NCI-H345 (cell line): ENCODE results near the gene KRTAP1-1.
"Not testable (repeated sequence)": the region's sequence is repeated elsewhere in the genome, so short reads cannot be mapped to it uniquely, and the experiment has no call there.

ENCODE experiments used
- DNase-seq: peaks from one replicate; lab custom pipeline; 2025; lab: John Stamatoyannopoulos, UW

Gene KRTAP1-1

DNA sequence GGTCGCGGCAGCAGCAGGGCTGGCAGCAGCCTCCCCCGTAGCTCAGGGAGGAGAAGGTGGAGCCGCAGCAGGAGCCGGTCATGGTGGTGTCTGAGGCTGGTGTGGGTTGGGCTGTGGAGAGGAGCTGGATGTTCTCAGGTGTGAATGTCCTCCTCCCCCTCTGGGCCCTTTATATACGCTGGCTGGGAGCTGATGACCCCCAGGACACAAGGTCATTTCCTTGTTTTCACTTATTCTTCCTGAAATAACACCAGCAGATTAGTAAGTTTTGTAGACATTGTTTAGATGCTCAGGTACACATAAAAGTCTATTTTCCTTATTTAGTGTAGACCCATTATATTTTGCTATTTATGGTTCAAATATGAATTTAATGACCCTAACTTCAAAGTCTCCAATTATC is 13.9 kb upstream of the KRTAP1-1 start, which contains the start of gene KRTAP2-2:
KRTAP2-2 (minus strand) TSS at position 101 of the 400 bp plus-strand sequence; CDS start at position 82, 19 bp downstream.
- not testable (repeated sequence) for DNase-seq

DNA sequence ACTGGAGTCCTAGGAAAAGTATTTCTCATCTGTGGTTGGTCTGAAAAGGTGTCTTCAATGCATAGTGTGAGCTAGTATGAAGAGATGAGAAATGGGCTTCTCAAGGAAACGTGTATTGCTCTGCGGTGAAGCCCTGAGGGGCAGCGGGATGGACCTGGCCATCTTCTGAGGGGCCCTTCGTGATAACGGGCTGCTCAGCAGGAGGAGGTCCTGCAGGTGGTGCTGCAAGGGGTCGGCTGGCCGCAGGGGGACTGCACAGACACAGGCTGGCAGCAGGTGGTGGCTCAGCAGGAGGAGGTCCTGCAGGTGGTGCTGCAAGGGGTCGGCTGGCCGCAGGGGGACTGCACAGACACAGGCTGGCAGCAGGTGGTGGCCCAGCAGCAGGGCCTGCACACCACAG is 13.3 kb upstream of the KRTAP1-1 start:
- DNase-seq, result not testable (repeated sequence)

DNA sequence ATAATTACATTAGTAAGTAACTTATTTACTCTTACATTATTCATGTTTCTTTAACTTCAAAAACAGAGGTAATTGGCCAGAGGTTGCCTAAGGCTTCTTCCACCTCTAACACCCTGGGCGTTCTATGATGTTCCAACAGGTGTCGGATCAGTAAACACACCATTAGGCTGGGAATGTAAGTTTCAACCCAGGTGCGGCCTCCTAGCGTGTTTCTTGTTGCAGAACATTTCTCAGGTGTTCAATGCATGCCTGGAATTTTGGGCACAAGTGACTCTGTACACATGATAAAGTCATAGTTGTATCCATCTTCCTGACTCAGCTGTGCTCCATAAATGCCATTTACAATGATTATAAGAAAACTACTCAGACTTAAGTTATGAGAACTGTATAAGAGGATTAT is 12.8 kb upstream of the KRTAP1-1 start:
- DNase-seq, result no peak

DNA sequence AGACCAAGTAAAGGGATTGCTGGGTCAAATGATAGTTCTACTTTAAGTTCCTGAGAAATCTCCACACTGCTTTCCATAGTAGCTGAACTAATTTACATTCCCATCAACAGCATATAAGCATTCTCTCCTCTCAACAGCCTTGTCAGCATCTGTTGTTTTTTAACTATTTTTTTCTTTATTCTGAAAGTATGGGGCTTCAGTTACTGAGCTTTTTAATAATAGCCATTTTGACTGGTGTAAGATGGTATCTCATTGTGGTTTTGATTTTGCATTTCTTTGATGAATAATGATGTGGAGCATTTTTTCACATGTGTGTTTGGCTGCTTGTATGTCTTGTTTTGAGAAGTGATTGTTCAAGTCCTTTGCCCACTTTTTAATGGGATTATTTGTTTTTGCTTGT is 11.3 kb upstream of the KRTAP1-1 start:
- no peak for DNase-seq

DNA sequence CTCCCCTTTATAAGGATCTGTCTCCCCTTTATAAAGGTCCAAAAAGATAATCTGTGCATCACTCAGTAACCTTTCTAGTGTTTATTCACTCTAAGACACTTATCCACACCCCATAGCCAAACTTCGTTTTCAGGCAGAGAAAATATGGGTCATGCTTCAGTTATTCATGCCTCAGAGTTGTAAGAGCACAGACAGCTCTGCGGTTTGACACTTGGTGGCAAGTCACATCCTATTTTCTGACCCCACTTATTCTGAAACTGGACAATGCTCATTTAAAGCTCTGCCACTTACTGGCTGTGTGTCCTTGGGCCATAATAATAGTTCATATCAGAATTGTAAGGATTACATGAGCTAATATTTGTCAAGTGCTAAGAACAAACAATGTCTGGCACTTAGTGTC is 7.9 kb upstream of the KRTAP1-1 start:
- no peak for DNase-seq

DNA sequence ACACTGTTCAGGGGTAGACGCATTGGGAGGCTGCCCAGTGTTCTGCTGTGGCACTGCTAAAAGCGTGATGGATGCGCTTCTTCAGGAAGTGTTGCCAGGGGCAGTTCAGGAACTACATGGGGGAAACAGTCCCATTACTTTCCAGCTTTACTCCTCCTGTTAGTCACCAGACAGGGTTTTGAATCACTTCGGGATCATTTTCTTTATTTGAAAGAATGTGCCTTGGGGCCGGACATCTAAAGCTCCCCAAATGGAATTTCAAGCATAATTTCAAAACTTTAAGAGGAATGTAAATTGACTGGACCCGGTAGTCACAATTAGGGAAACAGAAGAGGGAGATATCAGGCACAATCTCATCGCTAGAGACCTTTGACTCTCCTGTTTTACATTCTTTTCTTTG is 7.2 kb upstream of the KRTAP1-1 start:
- no peak for DNase-seq

DNA sequence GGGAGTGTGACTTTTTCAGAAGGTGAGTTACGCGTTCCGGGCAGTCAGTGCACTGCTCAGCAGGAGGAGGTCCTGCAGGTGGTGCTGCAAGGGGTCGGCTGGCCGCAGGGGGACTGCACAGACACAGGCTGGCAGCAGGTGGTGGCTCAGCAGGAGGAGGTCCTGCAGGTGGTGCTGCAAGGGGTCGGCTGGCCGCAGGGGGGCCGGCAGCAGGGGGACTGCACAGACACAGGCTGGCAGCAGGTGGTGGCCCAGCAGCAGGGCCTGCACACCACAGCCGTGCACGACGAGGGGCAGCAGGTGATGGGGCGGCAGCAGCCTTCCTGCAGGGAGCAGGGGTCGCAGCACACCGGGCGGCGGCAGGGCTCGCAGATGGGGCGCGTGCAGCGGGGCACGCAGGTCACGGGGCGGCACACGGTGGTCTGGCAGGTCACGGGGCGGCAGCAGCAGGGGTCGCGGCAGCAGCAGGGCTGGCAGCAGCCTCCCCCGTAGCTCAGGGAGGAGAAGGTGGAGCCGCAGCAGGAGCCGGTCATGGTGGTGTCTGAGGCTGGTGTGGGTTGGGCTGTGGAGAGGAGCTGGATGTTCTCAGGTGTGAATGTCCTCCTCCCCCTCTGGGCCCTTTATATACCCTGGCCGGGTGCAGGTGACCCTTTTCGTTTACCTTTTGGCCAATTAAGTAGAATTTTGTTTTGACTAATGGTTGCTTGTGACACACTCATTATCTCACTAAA is 5.7 kb upstream of the KRTAP1-1 start, which contains the start of gene KRTAP2-1:
KRTAP2-1 (minus strand) TSS at position 582 of the 731 bp plus-strand sequence; CDS start at position 533, 49 bp downstream.
- not testable (repeated sequence) for DNase-seq

DNA sequence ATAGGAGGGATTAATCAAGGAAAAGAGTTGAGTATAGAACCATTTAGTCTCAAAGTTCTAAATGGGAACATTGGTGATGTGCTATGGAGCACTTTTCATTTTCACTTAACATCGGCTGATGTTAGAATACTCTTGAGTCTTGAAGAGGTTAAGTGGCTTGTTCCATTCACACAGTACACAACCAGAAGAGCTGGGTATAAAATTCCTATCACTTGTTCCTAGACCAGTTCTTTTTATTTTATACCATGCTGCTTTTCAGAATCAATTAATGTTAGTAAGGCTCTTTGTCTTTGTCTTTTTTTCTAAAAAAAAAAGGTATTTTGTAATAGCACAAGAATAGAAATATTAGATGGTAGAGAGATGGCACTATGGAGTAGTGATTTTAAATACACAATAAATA is 1.7 kb upstream of the KRTAP1-1 start:
- no peak for DNase-seq

DNA sequence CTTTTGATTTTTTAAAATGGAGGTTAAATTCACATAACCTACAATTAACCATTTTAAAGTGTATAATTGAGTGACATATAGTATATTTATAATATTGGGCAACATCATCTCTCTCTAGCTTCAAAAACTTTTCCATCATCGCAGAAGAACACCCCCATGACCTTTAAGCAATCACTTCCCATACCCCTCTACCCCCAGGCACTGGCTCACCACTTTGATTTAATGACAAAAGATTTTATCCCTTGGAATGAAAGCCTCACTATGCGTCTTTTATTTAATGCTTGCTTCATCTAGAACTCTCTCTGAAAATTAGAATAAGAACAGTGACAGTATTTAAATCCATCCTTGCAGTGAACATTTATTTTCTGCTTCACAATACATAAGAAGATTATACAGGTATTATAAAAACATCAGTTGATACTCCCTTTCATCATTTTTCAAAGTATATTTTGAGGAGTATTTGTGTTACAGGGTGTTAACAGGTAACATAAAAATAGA is 3.3 kb downstream of the KRTAP1-1 start:
- no peak for DNase-seq

DNA sequence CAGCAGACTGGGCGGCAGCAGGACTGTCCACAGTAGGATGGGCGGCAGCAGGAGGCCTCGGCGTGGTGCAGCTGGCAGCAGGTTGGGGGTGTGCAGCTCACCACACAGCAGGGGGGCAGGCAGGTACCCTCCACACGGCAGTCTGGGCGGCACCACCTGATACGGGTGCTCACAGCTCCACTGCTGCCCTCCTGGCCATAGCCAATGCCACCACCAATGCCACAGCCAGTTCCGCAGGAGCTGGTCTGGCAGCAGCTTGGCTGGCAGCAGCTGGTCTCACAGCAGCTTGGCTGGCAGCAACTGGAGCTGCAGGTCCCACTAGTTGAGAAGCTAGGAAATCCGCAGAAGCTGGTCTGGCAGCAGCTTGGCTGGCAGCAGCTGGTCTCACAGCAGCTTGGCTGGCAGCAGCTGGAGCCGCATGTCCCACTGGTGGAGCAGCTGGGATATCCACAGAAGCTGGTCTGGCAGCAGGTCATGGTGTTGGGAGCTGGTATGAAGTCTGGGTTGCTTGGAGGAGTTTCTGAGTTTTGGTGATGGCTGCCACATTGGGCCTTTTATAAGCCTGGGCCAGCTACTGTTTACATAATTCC is 6.8 kb downstream of the KRTAP1-1 start, which contains the start of gene KRTAP1-3:
KRTAP1-3 (minus strand) TSS at position 529 of the 590 bp plus-strand sequence; CDS start at position 476, 53 bp downstream.
- peak; percentile 24 for DNase-seq

DNA sequence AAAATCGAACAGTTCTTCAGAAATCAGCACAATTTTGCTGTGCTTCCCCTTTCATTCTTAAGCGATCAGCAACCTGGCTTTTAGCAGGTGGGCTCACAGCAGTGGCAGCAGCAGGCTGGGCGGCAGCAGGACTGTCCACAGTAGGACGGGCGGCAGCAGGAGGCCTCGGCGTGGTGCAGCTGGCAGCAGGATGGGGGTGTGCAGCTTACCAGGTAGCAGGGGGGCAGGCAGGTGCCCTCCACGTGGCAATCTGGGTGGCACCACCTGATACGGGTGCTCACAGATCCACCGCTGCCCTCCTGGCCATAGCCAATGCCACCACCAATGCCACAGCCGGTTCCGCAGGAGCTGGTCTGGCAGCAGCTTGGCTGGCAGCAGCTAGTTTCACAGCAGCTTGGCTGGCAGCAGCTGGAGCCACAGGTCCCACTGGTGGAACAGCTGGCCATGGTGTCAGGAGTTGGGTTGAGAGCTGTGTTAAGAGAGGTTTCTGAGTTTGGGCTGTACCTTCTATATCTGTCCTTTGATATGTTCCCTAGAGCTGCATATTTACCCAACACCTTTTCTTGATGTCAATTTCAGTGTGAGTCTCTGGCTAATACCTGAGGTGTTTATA is 11.5 kb downstream of the KRTAP1-1 start, which contains the start of gene KRTAP1-4:
KRTAP1-4 (minus strand) TSS at position 563 of the 613 bp plus-strand sequence; CDS start at position 446, 117 bp downstream.
- DNase-seq, result no peak

DNA sequence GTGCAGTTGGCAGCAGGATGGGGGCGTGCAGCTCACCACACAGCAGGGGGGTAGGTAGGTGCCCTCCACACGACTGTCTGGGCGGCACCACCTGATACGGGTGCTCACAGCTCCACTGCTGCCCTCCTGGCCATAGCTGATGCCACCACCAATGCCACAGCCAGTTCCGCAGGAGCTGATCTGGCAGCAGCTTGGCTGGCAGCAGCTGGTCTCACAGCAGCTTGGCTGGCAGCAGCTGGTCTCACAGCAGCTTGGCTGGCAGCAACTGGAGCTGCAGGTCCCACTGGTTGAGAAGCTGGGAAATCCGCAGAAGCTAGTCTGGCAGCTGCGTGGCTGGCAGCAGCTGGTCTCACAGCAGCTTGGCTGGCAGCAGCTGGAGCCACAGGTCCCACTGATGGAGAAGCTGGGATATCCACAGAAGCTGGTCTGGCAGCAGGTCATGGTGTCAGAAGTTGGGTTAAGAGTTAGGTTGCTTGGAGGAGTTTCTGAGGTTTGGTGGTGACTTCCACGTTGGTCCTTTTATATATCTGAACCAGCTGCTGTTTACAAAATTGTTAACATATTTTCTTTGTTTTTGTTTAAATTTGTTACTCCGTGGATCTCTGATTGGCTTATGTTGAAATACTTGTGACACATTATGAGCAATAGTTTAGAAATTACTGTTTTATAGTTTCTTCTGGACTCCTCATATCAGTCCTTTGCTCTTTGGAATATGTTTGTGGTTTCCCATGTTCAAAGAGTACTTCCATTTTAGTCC is 14.4 kb downstream of the KRTAP1-1 start, which contains the start of gene KRTAP1-5:
KRTAP1-5 (minus strand) TSS at position 494 of the 757 bp plus-strand sequence; CDS start at position 441, 53 bp downstream.
- DNase-seq, result no peak

DNA sequence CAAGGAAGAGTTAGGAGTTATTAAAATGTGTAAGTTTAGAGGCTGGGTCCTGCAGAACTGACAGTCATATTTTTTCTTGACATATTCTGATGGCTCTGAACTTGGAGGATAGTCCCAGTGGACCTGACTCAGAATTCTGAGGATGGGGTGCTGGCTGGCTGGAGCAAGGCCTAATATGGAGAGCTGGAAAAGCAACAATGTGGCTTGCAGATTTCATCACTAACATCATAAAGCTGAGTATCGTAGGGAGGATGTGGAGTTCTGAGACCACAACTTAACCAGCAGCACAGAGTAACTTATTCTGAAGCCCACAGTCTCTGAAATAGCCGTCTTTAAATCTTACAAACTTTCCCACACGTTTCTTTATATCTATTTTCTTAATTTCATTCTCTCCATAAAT is 16.6 kb downstream of the KRTAP1-1 start:
- no peak for DNase-seq

DNA sequence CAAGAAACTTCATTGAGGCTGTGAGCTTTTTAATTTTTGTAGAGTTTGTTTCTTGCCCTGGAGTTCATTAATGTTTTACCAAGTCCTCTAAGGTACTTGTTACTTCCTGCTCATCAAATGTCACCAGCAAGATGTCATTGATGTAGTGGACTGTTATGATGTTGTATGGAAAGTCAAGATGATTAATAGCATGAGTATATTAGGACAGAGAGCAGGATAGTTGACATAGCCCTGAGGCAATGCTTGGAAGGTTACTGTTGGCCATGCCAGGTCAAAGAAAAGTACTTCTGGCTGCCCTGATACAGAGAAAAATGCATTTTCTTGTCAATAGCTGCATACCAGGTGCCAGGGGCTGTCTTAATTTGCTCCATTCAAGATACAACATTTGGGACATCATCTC is 20.9 kb downstream of the KRTAP1-1 start:
- DNase-seq, result no peak

DNA sequence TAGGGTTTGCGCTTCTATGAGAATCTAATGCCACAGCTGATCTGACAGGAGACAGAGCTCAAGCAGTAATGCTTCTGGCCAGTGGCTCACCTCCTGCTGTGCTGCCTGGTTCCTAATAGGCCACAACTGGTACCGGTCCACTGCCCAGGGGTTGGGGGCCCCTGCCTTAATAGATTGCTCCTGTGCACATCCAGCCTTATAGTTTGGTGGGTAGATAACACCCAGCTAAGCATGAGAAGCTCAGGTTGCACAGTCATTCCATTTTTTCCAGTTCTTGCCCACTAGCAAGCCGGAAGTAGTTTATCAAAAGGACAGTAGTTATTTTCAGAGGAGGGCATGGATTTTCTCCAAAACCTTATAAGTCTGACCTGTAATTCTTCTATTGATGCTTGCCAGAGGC is 21.8 kb downstream of the KRTAP1-1 start:
- DNase-seq, result no peak

DNA sequence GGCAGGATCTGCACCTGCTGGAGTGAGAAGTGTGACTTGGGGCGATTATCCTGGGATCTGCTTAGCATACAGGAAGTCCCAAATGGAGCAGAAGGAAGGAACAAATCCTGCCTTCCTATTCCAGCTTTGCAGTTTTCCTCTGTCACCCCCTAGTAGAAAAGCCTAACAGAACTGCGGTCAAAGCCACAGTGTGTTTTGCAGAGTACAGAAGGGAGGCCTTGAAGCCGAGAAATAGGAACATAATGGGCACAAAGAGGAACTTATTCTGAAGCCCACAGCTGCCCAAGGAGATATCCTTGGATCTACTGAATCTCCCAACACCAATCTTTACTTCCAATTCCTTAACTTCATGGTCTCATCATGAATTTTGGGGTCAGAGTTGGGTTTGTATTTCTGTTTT is 22.7 kb downstream of the KRTAP1-1 start:
- no peak for DNase-seq

DNA sequence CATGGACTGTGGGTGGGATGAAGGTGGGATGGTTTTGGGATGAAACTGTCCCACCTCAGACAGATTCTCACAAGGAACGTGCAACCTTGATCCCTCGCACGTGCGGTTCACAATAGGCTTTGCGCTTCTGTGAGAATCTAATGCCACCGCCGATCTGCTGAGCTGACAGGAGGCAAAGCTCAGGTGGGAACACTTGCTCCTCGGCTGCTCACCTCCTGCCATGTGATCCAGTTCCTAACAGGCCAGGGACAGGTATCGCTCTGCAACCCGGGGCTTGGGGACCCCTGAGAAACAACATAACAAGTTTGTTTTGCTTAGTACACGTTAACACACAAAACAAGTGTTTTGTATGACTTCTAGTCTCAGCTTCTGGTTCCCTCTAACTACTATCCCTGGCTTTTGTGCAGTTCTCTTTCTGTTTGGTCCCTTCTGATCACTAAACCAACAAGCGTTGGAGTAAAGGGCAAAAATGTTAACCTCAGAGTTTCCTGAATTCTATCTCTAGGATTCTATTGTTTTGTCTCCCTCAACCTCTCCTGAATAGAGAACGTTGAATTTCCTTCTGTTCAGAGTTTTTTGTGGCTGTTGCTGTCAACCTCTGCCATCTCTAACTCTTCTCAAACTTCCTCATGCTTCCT is 24.6 kb downstream of the KRTAP1-1 start:
- no peak for DNase-seq

DNA sequence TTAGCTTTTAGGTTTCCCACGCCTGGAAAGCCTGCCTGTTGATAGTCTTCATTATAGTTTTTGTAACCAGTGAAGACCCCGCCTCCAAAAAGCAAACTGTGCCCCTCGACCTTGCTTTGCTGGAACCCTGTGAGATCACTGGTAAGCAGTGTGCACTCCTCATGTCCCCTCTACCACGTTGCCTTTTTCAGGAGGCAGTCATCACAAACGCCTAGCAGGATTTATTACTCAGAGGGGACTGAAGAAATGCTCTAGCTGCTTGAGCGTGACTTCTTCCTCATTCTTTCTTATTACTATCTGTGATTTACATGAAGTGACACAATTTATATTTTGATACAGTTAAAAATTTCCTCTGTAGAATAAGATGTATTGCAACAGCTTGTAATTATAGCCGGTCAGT is 25.8 kb downstream of the KRTAP1-1 start:
- no peak for DNase-seq

DNA sequence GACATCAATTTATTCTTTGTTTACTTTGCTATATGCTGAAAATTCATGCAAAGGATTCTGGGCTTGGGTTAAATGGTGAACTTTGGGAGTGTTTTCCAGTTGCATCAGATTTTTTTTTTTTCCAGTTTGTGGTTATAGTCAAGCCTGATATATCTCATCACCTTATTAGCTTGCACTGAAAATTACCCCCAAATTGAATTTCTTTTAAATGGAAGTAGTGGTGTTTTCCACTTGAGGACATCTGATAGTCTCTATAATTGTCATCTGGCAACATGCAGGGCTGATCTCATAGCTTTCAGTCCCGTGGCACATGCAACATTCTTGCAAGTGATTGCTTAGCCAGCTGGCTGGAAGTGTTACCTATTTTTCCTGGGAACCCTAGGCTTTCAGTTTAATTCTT is 27.6 kb downstream of the KRTAP1-1 start:
- no peak for DNase-seq

DNA sequence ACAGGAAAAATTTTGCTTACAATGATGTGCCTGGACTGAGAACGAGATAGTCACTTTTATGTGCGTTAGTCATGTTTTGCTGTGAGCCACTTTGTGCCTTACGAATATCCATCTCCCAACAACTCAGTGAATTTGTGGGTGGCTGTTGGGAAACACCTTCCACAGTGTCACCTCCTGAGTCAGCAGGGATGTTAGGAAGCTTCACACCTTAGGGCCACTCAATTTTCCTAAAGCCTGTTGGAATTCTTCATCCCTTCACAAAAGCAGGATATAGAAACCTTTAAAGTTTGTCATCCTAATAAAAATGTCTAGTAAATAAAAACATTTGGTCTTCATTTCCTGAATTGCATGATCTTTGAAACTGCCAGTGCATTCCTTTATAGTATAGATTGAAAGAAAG is 28.1 kb downstream of the KRTAP1-1 start:
- DNase-seq, result no peak
